HepG2 (cell line): ENCODE data around the gene SNX11.

Experiments used
- BHLHE40 ChIP-seq: IDR thresholded peaks from 2 replicates; pipeline ENCODE4 v1.6.1; 2011; ENCODE audit warnings: low read length, improper control_type of control experiment
- CBFB ChIP-seq: sonication (generic); formaldehyde crosslinking; IDR thresholded peaks from 2 replicates; pipeline ENCODE4 v1.4.0; 2020; ENCODE audit warnings: missing genetic modification reagents
- FOXO1 ChIP-seq: sonication (generic); formaldehyde crosslinking; IDR thresholded peaks from 2 replicates; pipeline ENCODE4 v1.4.0; 2020; ENCODE audit warnings: missing genetic modification reagents
- JUN ChIP-seq: sonication (generic); formaldehyde crosslinking; IDR thresholded peaks from 2 replicates; pipeline ENCODE4 v1.4.0; 2020; ENCODE audit warnings: mild to moderate bottlenecking, missing genetic modification reagents
- MEIS1 ChIP-seq: sonication (generic); formaldehyde crosslinking; IDR thresholded peaks from 2 replicates; pipeline ENCODE4 v1.9.0; 2021; ENCODE audit warnings: mild to moderate bottlenecking, missing genetic modification reagents, moderate library complexity, borderline replicate concordance
- MZF1 ChIP-seq: sonication (generic); formaldehyde crosslinking; IDR thresholded peaks from 2 replicates; pipeline ENCODE4 v1.8.1; 2023; ENCODE audit warnings: mild to moderate bottlenecking, missing genetic modification reagents, borderline replicate concordance
- TAF1 ChIP-seq: sonication (generic); formaldehyde crosslinking; IDR thresholded peaks from 2 replicates; pipeline ENCODE4 v1.4.0; 2020; ENCODE audit warnings: missing genetic modification reagents
- TARDBP ChIP-seq: sonication (generic); formaldehyde crosslinking; IDR thresholded peaks from 2 replicates; pipeline ENCODE4 v1.8.0; 2022; ENCODE audit warnings: mild to moderate bottlenecking, missing genetic modification reagents
- THYN1 ChIP-seq: sonication (generic); formaldehyde crosslinking; IDR thresholded peaks from 2 replicates; pipeline ENCODE4 v1.8.1; 2023; ENCODE audit warnings: low read depth, mild to moderate bottlenecking, moderate library complexity, missing genetic modification reagents, borderline replicate concordance
- U2AF1 ChIP-seq: fragments of 200-400 bp; formaldehyde crosslinking; optimal IDR thresholded peaks from 2 replicates; pipeline ENCODE3; 2017; ENCODE audit warnings: mild to moderate bottlenecking, low read depth, low read length
- U2AF2 ChIP-seq: fragments of 200-400 bp; formaldehyde crosslinking; IDR thresholded peaks from 2 replicates; pipeline ENCODE4 v1.6.1; 2017; ENCODE audit warnings: low read depth, mild to moderate bottlenecking, low read length
- ZC3H4 ChIP-seq: sonication (generic); formaldehyde crosslinking; IDR thresholded peaks from 2 replicates; pipeline ENCODE4 v1.4.0; 2020; ENCODE audit warnings: missing genetic modification reagents, borderline replicate concordance
- ZFYVE20 ChIP-seq: sonication (generic); formaldehyde crosslinking; IDR thresholded peaks from 2 replicates; pipeline ENCODE4 v1.8.0; 2023; ENCODE audit warnings: low read depth, mild to moderate bottlenecking, moderate library complexity, missing genetic modification reagents, borderline replicate concordance
- ZNF143 ChIP-seq: sonication (generic); formaldehyde crosslinking; IDR thresholded peaks from 2 replicates; pipeline ENCODE4 v1.4.0; 2020; ENCODE audit warnings: missing genetic modification reagents

GRCh38 chr17:48149787-48150463 lies 42.4 kb downstream of the SNX11 start:
- TF ChIP-seq U2AF1 (no peak), MZF1 (CRISPR knock-in tag) (no peak), TARDBP (CRISPR knock-in tag) (no peak), FOXO1 (CRISPR knock-in tag) (no peak), U2AF2 (no peak), BHLHE40 (no peak), ZC3H4 (CRISPR knock-in tag) (no peak), MEIS1 (no peak), JUN (CRISPR knock-in tag) (no peak), CBFB (CRISPR knock-in tag) (no peak), TAF1 (CRISPR knock-in tag) (no peak), ZFYVE20 (no peak), ZNF143 (CRISPR knock-in tag) (no peak), THYN1 (CRISPR knock-in tag) (no peak)
